Bronchial epithelial cell (primary cell): Measurements from ENCODE around the gene DNAH1. TPM values are rescaled to one million over a fixed set of nuclear protein-coding genes. Genes with fewer than 3 reads are reported as not detected.

Experiments used
- DNase-seq: peaks from one replicate; pipeline ENCODE4 v3.0.0-alpha.2; 2010; ENCODE audit warnings: low read depth
- FAIRE-seq: peaks from 2 replicates; lab custom pipeline; 2011; peaks lifted over from hg19 to GRCh38; lab: Jason Lieb, UNC
- H3K27me3 ChIP-seq: 2 replicates; pipeline ENCODE4 v1.5.1; 2011; ENCODE audit warnings: low read length; ENCODE audit not compliant: control insufficient read depth, insufficient read depth
- H3K36me3 ChIP-seq: 2 replicates; pipeline ENCODE4 v1.5.1; 2011; ENCODE audit warnings: low read length; ENCODE audit not compliant: control insufficient read depth, insufficient read depth
- H3K4me3 ChIP-seq: 2 replicates; pipeline ENCODE4 v1.5.1; 2011; ENCODE audit warnings: mild to moderate bottlenecking, low read depth, low read length, control low read depth
- total RNA-seq: library from RNA; depleted of rRNA; stranded (reverse); fragments of >200 nt; gene quantifications from 2 replicates; pipeline ENCODE4 v1.2.1, GENCODE V29; 2014
- TF ChIP-seq, protein P1 (sequence below): IDR thresholded peaks from 2 replicates; pipeline ENCODE4 v1.5.1; 2011; ENCODE audit warnings: mild to moderate bottlenecking, moderate library complexity, low read length, control low read depth, inconsistent platforms; ENCODE audit not compliant: insufficient read depth, severe bottlenecking

DNAH1 gene
- total RNA-seq, 1 donor from 2014 or later: 0.79 TPM

DNA sequence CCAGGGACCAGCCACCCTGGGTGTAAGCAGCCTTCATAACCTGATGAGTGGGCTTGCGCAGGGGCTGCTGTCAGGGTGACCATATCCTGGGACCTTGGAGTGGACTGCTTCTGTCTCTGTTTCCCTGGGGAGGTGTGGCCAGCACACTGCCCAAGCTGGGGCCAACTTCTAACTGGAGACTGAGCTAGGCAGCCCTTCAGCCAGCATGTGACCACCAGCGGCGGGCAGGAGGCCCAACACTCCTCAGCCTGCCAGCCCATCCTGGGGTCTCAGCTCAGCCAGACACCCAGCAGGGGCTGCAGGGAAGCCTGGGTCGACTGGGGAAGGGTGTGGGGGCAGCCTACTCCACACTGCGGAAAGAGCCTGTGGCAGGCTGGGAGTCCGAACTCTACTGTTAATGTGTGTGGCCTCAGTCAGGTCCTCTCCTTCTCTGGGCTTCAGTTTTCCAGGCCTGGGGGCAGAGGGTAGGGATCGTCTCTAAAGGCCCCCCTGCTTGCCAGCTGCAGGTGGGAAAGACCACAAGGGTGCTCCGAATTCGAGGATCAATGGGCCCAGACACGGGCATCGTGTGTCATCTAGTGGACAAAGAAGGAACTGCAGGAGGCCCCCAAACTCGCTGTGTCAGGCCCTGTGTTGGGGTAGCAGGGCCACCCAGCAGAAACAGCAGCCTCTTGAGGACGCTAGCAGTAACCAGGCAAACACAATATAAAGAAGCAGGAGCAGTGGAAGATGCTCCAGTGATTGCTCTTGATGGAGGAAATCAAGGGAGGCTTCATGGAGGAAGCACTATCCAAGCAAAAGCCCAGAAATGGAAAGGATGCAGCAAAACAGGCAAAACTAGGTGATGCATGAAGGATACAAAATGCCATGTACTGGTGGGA, 130.8 kb downstream of the DNAH1 start:
- no peaks in the 10 kb centered on the region for H3K36me3 ChIP-seq
- H3K27me3 ChIP-seq: no peaks in the 10 kb centered on the region
- TF ChIP-seq, protein P1, sequence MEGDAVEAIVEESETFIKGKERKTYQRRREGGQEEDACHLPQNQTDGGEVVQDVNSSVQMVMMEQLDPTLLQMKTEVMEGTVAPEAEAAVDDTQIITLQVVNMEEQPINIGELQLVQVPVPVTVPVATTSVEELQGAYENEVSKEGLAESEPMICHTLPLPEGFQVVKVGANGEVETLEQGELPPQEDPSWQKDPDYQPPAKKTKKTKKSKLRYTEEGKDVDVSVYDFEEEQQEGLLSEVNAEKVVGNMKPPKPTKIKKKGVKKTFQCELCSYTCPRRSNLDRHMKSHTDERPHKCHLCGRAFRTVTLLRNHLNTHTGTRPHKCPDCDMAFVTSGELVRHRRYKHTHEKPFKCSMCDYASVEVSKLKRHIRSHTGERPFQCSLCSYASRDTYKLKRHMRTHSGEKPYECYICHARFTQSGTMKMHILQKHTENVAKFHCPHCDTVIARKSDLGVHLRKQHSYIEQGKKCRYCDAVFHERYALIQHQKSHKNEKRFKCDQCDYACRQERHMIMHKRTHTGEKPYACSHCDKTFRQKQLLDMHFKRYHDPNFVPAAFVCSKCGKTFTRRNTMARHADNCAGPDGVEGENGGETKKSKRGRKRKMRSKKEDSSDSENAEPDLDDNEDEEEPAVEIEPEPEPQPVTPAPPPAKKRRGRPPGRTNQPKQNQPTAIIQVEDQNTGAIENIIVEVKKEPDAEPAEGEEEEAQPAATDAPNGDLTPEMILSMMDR: peak; percentile 100
- H3K4me3 ChIP-seq: no peak overlapping the region
- DNase-seq (no peak), FAIRE-seq (peak; percentile 82)

DNA sequence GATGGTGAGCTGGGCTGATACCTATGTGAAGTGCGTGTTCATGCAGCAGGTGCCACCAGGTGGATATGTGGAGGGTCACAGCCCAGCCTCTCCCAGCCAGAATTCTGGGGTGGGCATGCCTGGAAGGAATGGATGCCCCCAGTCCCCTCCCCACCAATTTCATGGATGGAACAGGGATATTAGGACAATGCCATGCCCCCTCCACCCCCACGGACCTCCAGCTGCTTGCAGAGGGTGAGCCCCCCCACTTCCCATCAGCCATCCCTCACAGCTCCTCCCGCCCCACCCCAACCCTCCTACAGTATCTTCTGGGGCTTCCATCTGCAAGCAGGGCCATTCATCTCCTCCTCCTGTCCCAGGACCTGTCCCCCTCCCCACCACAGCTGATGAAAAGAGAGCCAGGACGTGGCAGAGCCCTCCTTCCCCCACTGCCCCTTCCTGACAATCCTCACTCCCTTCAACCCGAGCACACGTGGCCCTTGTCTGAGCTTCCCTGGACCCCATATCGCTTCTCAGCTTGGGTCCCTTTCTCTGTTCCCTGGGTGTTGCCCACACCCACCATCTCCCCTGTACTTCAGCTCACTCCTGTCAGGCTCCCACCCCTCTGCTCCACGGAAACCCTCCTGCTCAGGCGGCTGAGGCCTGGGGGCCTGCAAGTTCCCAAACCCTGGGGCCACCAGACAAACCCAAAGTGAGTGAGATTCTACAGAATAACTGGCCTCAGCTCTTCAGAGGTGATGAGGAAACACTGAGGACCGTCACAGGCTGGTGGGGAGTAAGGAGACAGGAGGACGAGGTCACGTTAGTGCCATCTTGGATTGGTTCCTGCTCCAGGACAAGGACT, 131.6 kb downstream of the DNAH1 start:
- H3K27me3 ChIP-seq: no peaks in the 10 kb centered on the region
- DNase-seq (no peak), FAIRE-seq (no peak)
- no peak overlapping the region for H3K4me3 ChIP-seq
- no peaks in the 10 kb centered on the region for H3K36me3 ChIP-seq
- TF ChIP-seq, protein P1: no peak

Other genes starting within 250 kb of the DNAH1 start
- gene POC1A, start 161.9 kb upstream of the DNAH1 start, total RNA-seq: 1.8 and 3.3 TPM in 2 replicates
- 32.1 and 66.7 TPM in 2 replicates for gene ALAS1, start 118.2 kb upstream of the DNAH1 start, total RNA-seq
- not detected in 2 replicates for gene TLR9, start 90.7 kb upstream of the DNAH1 start, total RNA-seq
- gene TWF2, start 77.2 kb upstream of the DNAH1 start, total RNA-seq: 47.6 and 57.7 TPM in 2 replicates
- 2.0 and 2.6 TPM in 2 replicates for gene PPM1M, start 70.6 kb upstream of the DNAH1 start, total RNA-seq
- gene WDR82, start 37.7 kb upstream of the DNAH1 start, total RNA-seq: 61.3 and 67.7 TPM in 2 replicates
- 9.2 and 10.8 TPM in 2 replicates for gene GLYCTK, start 28.5 kb upstream of the DNAH1 start, total RNA-seq
- gene BAP1, start 93.7 kb downstream of the DNAH1 start, total RNA-seq: 54.2 and 70.0 TPM in 2 replicates
- 5.3 and 9.0 TPM in 2 replicates for gene PHF7, start 94.3 kb downstream of the DNAH1 start, total RNA-seq
- gene SEMA3G, start 128.8 kb downstream of the DNAH1 start, total RNA-seq: under 0.01 and 0.13 TPM in 2 replicates
- gene TNNC1, start 137.7 kb downstream of the DNAH1 start, total RNA-seq: 0.26 and 1.2 TPM in 2 replicates
- gene NISCH, start 139.3 kb downstream of the DNAH1 start, total RNA-seq: 30.5 and 42.9 TPM in 2 replicates
- gene STAB1, start 179.0 kb downstream of the DNAH1 start, total RNA-seq: under 0.01 and 0.13 TPM in 2 replicates
- 29.7 and 35.5 TPM in 2 replicates for gene NT5DC2, start 217.5 kb downstream of the DNAH1 start, total RNA-seq
- gene UQCC5, start 220.3 kb downstream of the DNAH1 start, total RNA-seq: 0.79 and 5.6 TPM in 2 replicates